ENCODE measurements around the gene FMN2. TPM values are rescaled to one million over a fixed set of nuclear protein-coding genes. Genes with fewer than 3 reads are reported as not detected.

The FMN2 gene
- total RNA-seq, 4 donors from 2014 or later: 0.46 to 1.4 (median 0.49) TPM; not detected in 1

DNA sequence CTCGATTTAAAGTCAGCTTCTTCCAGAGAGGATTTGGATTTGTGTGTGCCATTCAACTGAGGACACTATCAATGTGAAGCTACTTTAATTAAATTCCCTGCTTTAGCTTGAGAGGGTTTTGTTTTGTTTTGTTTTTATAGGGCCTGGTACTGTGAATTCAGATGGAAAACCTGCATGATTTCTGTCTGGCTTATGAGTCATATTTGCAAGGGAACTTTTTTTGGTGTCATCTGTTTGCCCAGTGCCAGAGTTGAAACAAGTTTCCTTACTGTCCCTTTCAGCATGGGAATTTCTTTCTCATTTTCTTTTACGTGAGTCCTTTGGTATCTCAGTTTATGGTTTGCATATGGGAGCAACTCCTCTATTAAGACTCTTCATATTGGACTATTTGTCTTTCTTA is 325.6 kb downstream of the FMN2 start:
- H3K4me3 ChIP-seq (ENCODE audit: low read depth, poor library complexity, severe bottlenecking): no peak overlapping the region
- TF ChIP-seq, protein P1, sequence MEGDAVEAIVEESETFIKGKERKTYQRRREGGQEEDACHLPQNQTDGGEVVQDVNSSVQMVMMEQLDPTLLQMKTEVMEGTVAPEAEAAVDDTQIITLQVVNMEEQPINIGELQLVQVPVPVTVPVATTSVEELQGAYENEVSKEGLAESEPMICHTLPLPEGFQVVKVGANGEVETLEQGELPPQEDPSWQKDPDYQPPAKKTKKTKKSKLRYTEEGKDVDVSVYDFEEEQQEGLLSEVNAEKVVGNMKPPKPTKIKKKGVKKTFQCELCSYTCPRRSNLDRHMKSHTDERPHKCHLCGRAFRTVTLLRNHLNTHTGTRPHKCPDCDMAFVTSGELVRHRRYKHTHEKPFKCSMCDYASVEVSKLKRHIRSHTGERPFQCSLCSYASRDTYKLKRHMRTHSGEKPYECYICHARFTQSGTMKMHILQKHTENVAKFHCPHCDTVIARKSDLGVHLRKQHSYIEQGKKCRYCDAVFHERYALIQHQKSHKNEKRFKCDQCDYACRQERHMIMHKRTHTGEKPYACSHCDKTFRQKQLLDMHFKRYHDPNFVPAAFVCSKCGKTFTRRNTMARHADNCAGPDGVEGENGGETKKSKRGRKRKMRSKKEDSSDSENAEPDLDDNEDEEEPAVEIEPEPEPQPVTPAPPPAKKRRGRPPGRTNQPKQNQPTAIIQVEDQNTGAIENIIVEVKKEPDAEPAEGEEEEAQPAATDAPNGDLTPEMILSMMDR (IDR thresholded peaks at IDR 0.05): no peak
- TF ChIP-seq POLR2A (IDR thresholded peaks at IDR 0.05): no peak
- intact Hi-C loops (cut with DNase I; ENCODE audit: low total_unique reads): no loop called here
- 51 to 64% methylated on average over 2 of the region's 2 CpGs for WGBS, 2 donors
- no peak for DNase-seq (ENCODE audit: low spot score in 2 of 2)

DNA sequence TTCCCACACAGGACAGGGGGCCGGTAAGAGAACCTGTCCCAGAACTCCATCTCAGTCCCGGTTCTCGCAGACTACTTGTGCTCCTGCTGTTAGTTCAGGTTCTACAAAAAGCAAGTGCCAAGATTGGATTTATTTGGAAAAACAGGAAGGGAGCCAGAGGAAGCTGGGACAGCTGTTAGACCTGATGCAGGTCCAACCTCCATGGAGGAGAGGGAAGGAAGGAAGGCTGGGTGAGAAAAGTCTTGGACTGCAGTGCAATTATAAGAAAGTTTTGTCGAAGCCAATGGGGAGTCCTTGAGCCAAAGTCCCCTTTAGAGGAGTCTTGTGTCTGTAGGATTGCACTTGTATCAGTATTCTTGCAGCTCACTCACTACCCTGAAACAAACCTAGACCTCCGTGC is 329.1 kb downstream of the FMN2 start:
- TF ChIP-seq, protein P1 (IDR thresholded peaks at IDR 0.05): no peak
- TF ChIP-seq POLR2A (IDR thresholded peaks at IDR 0.05): no peak
- intact Hi-C loops (cut with DNase I; ENCODE audit: low total_unique reads): no loop called here
- WGBS, 2 donors: 89 to 91% methylated on average over 5 of the region's 5 CpGs
- DNase-seq (ENCODE audit: low spot score in 2 of 2): no peak
- H3K4me3 ChIP-seq (ENCODE audit: low read depth, poor library complexity, severe bottlenecking): no peak overlapping the region

DNA sequence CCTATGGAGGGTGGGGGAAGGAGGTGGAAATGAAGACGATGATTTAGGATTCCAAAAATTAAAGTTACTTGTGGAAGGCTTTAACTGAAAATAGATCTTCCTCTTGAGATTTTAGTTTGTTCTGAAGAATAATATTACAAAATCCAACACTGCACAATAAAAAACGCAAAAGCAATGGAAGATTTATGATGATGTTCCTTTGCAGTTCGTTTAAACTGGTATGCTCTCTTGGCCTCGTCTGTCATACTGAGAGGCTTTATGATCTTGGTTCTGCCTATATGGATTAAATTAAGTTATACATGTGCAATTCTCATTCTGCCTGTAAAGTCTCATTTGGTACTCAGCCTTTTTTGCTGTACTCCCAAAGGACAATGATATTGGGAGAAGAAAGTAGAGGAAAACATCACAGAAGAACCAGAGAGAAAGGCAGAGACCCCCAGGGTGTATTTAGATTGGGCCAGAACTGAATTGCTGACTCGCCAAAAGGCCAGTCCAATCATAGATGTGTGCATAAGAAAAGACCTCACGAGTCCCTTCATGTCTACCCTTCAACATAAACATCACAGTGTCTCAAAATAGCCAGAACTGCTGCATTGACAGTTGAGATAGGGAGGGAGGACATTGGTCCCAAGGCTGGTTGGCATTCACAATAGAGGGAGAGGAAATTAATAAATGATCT is 331.7 kb downstream of the FMN2 start:
- TF ChIP-seq, protein P1 (IDR thresholded peaks at IDR 0.05): no peak
- no peak for TF ChIP-seq POLR2A (IDR thresholded peaks at IDR 0.05)
- intact Hi-C loops (cut with DNase I; ENCODE audit: low total_unique reads): no loop called here
- DNase-seq (ENCODE audit: low spot score in 2 of 2): no peak
- WGBS, 2 donors: 31 to 37% methylated on average over 6 of the region's 6 CpGs
- no peak overlapping the region for H3K4me3 ChIP-seq (ENCODE audit: low read depth, poor library complexity, severe bottlenecking)

DNA sequence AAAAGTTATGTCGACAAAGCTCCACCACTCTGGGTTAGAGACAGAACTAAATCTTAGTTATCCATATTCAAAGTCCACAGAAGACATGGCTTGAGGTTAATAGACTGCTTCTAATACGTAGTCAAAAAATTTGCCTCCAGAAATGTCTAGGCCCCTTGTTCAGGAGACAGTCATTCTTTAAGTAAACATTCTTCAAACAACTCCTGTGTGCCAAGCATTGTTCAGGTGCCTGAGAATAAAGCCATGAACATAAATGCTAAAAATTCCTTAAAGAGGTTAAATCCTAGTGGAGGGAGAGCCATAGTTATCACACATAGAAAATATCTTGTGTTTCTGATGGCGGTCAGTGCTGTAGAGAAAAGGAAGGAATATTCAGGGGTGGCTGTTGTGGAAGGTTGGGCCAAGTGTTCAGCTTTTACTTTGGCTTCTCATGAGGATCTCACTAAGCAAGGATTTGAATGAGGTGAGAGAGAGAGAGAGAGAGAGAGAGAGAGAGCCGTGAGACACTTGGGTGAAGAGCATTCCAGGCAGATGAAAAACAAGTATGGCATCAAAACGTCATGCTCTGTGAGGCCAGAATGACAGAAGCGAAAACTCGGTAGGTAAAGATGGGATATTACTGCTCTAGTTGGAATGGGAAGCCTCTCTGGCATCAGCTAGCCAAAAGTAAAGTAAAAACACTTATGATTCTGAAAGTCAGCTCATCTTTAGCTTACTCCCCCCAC is 333.2 kb downstream of the FMN2 start:
- TF ChIP-seq, protein P1 (IDR thresholded peaks at IDR 0.05): no peak
- TF ChIP-seq POLR2A (IDR thresholded peaks at IDR 0.05): no peak
- WGBS, 2 donors: 70 to 74% methylated on average over 7 of the region's 7 CpGs
- H3K4me3 ChIP-seq (ENCODE audit: low read depth, poor library complexity, severe bottlenecking): no peak overlapping the region
- no peak for DNase-seq (ENCODE audit: low spot score in 2 of 2)
- intact Hi-C loops (cut with DNase I; ENCODE audit: low total_unique reads): no loop called here

DNA sequence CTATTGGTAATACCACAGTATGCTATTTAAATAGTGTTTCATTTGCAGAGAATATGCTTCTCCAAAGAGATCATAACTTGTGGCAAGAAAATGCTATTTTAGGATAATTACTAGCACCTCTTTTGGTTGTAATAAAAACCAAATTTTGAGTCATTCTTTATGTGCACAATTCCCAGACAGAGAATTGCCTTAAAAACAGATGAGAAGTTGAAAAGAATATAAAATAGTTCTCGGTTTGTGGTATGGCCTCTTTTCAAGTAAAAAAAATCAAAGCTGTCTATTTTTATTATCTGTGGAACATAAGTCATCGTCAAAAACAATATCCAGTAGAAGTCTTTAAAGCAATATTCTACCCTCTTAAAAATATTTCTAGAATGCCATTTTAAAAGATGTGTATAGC is 334.4 kb downstream of the FMN2 start:
- intact Hi-C loops (cut with DNase I; ENCODE audit: low total_unique reads): no loop called here
- no peak for TF ChIP-seq POLR2A (IDR thresholded peaks at IDR 0.05)
- TF ChIP-seq, protein P1 (IDR thresholded peaks at IDR 0.05): no peak
- no peak for DNase-seq (ENCODE audit: low spot score in 2 of 2)
- H3K4me3 ChIP-seq (ENCODE audit: low read depth, poor library complexity, severe bottlenecking): no peak overlapping the region
- WGBS, 2 donors: 44 to 58% methylated on average over 2 of the region's 2 CpGs

Measured in lower leg skin (tissue), 4 donors.